MM.1S (cell line): ENCODE data around the gene HFM1.
"Not testable (repeated sequence)": the region's sequence is repeated elsewhere in the genome, so short reads cannot be mapped to it uniquely, and the experiment has no call there.

Experiments used
- DNase-seq: peaks from one replicate; pipeline ENCODE4 v3.0.0-alpha.2; 2015
- H2AFZ ChIP-seq: fragments of 300-600 bp; sonication (generic); 2 replicates; pipeline ENCODE4 v1.6.0; 2016; ENCODE audit warnings: antibody characterized with exemption, low read length
- H3F3A ChIP-seq: fragments of 300-600 bp; sonication (generic); 2 replicates; pipeline ENCODE4 v1.6.1; 2016; ENCODE audit warnings: mild to moderate bottlenecking, antibody characterized with exemption, low read length, moderate library complexity, mixed read lengths; ENCODE audit not compliant: insufficient read depth
- H3K27ac ChIP-seq: fragments of 300-600 bp; sonication (generic); 2 replicates; pipeline ENCODE4 v1.5.1; 2016; ENCODE audit warnings: mild to moderate bottlenecking, low read length
- H3K27me3 ChIP-seq: fragments of 300-600 bp; sonication (generic); replicated peaks from 2 replicates; pipeline ENCODE4 v1.6.0; 2016; ENCODE audit warnings: low read length; ENCODE audit not compliant: insufficient read depth
- H3K36me3 ChIP-seq: fragments of 300-600 bp; sonication (generic); replicated peaks from 2 replicates; pipeline ENCODE4 v1.6.1; 2016; ENCODE audit warnings: mild to moderate bottlenecking, low read length, mixed read lengths; ENCODE audit not compliant: insufficient read depth
- H3K4me1 ChIP-seq: fragments of 300-600 bp; sonication (generic); 2 replicates; pipeline ENCODE4 v1.6.1; 2016; ENCODE audit warnings: low read length, mixed read lengths
- H3K4me2 ChIP-seq: fragments of 300-600 bp; sonication (generic); 2 replicates; pipeline ENCODE4 v1.6.0; 2016; ENCODE audit warnings: low read depth, low read length
- H3K4me3 ChIP-seq: fragments of 300-600 bp; sonication (generic); 2 replicates; pipeline ENCODE4 v1.5.1; 2016; ENCODE audit warnings: low read length, mixed read lengths
- H3K79me2 ChIP-seq: fragments of 300-600 bp; sonication (generic); 2 replicates; pipeline ENCODE4 v1.6.1; 2016; ENCODE audit warnings: mixed run types, low read length, mixed read lengths
- H3K9ac ChIP-seq: fragments of 300-600 bp; sonication (generic); 2 replicates; pipeline ENCODE4 v1.6.1; 2016; ENCODE audit warnings: low read length, mixed read lengths
- H3K9me2 ChIP-seq: fragments of 300-600 bp; sonication (generic); replicated peaks from 2 replicates; pipeline ENCODE4 v1.6.1; 2016; ENCODE audit warnings: mild to moderate bottlenecking, low read length, mixed read lengths; ENCODE audit not compliant: insufficient read depth
- H3K9me3 ChIP-seq: fragments of 300-600 bp; sonication (generic); replicated peaks from 2 replicates; pipeline ENCODE4 v1.6.1; 2016; ENCODE audit warnings: mild to moderate bottlenecking, low read length, mixed read lengths; ENCODE audit not compliant: insufficient read depth
- H4K20me1 ChIP-seq: fragments of 300-600 bp; sonication (generic); 2 replicates; pipeline ENCODE4 v1.6.1; 2016; ENCODE audit warnings: mild to moderate bottlenecking, low read length, moderate library complexity, mixed read lengths; ENCODE audit not compliant: insufficient read depth
- EZH2 ChIP-seq: fragments of 300-600 bp; sonication (generic); optimal IDR thresholded peaks from 2 replicates; pipeline ENCODE3; 2017; ENCODE audit warnings: low read depth, mild to moderate bottlenecking, antibody characterized with exemption, low read length, mixed read lengths
- EZH2phosphoT487 ChIP-seq: fragments of 300-600 bp; sonication (generic); IDR thresholded peaks from 2 replicates; pipeline ENCODE4 v1.6.1; 2018; ENCODE audit warnings: antibody characterized with exemption, low read length
- TF ChIP-seq, protein P1 (sequence below): fragments of 300-600 bp; sonication (generic); IDR thresholded peaks from 2 replicates; pipeline ENCODE4 v1.5.1; 2016; ENCODE audit warnings: antibody characterized with exemption, low read length, mixed read lengths

The HFM1 gene

DNA sequence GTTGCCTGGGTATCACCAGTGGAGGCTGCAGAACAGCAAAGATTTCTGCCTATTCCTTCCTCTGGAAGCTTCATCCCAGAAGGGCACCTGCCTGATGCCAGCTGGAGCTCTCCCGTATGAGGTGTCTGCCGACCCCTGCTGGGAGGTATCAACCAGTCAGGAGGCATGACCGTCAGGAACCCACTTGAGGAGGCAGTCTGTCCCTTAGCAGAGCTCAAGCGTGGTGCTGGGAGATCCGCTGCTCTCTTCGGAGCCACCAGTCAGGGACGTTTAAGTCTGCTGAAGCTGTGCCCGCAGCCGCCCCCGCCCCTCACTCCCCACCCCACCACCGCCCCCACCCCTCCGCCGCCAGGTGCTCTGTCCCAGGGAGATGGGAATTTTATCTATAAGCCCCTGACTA, 23.1 kb upstream of the HFM1 start:
- TF ChIP-seq EZH2 (no peak), EZH2phosphoT487 (no peak)
- TF ChIP-seq, protein P1, sequence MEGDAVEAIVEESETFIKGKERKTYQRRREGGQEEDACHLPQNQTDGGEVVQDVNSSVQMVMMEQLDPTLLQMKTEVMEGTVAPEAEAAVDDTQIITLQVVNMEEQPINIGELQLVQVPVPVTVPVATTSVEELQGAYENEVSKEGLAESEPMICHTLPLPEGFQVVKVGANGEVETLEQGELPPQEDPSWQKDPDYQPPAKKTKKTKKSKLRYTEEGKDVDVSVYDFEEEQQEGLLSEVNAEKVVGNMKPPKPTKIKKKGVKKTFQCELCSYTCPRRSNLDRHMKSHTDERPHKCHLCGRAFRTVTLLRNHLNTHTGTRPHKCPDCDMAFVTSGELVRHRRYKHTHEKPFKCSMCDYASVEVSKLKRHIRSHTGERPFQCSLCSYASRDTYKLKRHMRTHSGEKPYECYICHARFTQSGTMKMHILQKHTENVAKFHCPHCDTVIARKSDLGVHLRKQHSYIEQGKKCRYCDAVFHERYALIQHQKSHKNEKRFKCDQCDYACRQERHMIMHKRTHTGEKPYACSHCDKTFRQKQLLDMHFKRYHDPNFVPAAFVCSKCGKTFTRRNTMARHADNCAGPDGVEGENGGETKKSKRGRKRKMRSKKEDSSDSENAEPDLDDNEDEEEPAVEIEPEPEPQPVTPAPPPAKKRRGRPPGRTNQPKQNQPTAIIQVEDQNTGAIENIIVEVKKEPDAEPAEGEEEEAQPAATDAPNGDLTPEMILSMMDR = no peak
- Histone ChIP-seq H4K20me1 (no peaks in the 10 kb centered on the region), H3K9me2 (no peaks in the 10 kb centered on the region), H3K9ac (no peak overlapping the region), H2AFZ (no peak overlapping the region), H3K27ac (no peak overlapping the region), H3F3A (no peaks in the 10 kb centered on the region), H3K4me3 (no peak overlapping the region), H3K36me3 (no peaks in the 10 kb centered on the region), H3K4me2 (no peak overlapping the region), H3K27me3 (no peaks in the 10 kb centered on the region), H3K79me2 (no peaks in the 10 kb centered on the region), H3K9me3 (no peaks in the 10 kb centered on the region), H3K4me1 (no peaks in the 10 kb centered on the region)
- DNase-seq = no peak

DNA sequence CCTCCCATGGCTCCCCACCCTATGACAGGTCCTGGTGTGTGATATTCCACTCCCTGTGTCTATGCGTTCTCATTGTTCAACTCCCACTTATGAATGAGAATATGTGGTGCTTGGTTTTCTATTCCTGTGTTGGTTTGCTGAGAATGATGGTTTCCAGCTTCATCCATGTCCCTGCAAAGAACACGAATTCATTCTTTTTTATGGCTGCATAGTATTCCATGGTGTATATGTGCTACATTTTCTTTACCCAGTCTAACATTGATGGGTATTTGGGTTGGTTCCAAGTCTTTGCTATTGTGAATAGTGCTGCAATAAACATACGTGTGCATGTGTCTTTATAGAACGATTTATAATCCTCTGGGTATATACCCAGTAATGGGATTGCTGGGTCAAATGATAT, 17.9 kb upstream of the HFM1 start:
- not testable (repeated sequence) for DNase-seq, H3K27ac ChIP-seq, H3K9me3 ChIP-seq, H3K9ac ChIP-seq, H4K20me1 ChIP-seq, H3K4me2 ChIP-seq, H3F3A ChIP-seq, H3K9me2 ChIP-seq, H3K4me1 ChIP-seq, H3K36me3 ChIP-seq, H3K79me2 ChIP-seq, H2AFZ ChIP-seq, H3K27me3 ChIP-seq, H3K4me3 ChIP-seq

DNA sequence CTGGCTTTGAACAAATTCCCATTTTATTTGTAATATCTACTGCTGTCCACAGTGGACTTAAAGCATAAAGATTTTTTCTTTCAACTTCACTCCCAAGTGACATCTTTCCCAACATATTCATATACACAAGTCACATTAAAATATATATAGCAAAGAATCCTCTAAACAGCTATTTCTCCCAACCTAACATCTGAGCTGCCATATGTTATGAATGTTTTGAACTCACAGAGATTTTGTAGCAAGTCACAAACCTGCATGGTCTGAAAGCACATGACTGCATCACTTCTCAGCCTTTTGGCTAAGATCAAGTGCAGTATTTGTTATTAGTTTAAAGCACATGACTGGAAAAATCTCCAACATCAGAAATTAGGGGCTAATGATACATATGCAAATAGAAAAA, 7.7 kb upstream of the HFM1 start:
- no peak overlapping the region for H3K27ac ChIP-seq
- no peak for DNase-seq
- no peak for TF ChIP-seq EZH2phosphoT487
- TF ChIP-seq, protein P1 = no peak
- no peak for TF ChIP-seq EZH2
- H2AFZ ChIP-seq = no peak overlapping the region
- H3K4me3 ChIP-seq = no peak overlapping the region
- H3F3A ChIP-seq = no peaks in the 10 kb centered on the region
- no peak overlapping the region for H3K9ac ChIP-seq
- no peaks in the 10 kb centered on the region for H3K9me3 ChIP-seq
- H3K9me2 ChIP-seq = no peaks in the 10 kb centered on the region
- H3K27me3 ChIP-seq = no peaks in the 10 kb centered on the region
- no peak overlapping the region for H3K4me2 ChIP-seq
- H3K36me3 ChIP-seq = no peaks in the 10 kb centered on the region
- no peaks in the 10 kb centered on the region for H3K4me1 ChIP-seq
- no peaks in the 10 kb centered on the region for H4K20me1 ChIP-seq
- no peaks in the 10 kb centered on the region for H3K79me2 ChIP-seq

DNA sequence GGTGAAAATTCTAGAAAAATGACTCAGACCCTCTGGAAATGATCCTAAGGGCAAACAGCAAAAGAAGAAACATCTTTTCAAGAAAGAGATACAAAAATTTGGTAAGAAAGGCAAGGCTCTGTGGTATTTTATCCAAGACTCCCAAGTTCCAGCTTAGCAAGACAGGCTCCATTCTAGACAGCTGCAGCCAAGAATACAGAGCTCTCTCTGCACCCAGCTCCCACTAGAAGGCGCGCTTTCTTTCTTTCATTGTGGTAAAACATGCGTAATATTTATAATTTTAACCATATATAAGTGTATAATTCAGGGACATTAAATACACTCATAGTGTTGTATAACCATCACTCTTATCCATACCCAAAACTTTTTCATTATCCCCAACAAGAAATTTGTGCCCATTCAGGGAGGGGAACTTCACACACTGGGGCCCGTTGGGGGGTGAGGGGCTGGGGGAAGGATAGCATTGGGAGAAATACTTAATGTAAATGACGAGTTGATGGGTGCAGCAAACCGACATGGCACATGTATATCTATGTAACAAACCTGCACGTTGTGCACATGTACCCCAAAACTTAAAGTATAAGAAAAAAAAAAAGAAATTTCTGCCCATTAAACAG, 2.2 kb upstream of the HFM1 start:
- no peak for DNase-seq
- Histone ChIP-seq H3K4me2 (no peak overlapping the region), H3K27ac (no peak overlapping the region)

More for the DNA sequence above, 2.2 kb upstream of the HFM1 start:
- Histone ChIP-seq H3K27me3 (no peaks in the 10 kb centered on the region), H3F3A (no peaks in the 10 kb centered on the region; the same call in 1 of the 2 replicates), H3K79me2 (no peaks in the 10 kb centered on the region), H3K36me3 (no peaks in the 10 kb centered on the region), H3K9me3 (no peaks in the 10 kb centered on the region), H3K4me1 (no peaks in the 10 kb centered on the region), H3K9ac (no peak overlapping the region), H3K9me2 (no peaks in the 10 kb centered on the region), H2AFZ (no peak overlapping the region), H4K20me1 (no peaks in the 10 kb centered on the region), H3K4me3 (no peak overlapping the region)
- TF ChIP-seq, protein P1 = no peak
- TF ChIP-seq EZH2phosphoT487 (no peak), EZH2 (no peak)
